Neural cell (in vitro differentiated cells): ENCODE results near the gene TPM2. TPM values are rescaled to one million over a fixed set of nuclear protein-coding genes. Genes with fewer than 3 reads are reported as not detected.

ENCODE experiments used
- H2AFZ ChIP-seq: fragments of 200-600, 300-800 bp; sonication (generic), shearing (Covaris generic); 2 replicates; pipeline ENCODE4 v1.6.0; 2014; ENCODE audit warnings: low read depth, mild to moderate bottlenecking, antibody characterized with exemption, low read length, moderate library complexity
- H3F3A ChIP-seq: fragments of 200-600 bp; shearing (Covaris generic); 2 replicates; pipeline ENCODE4 v1.6.1; 2016; ENCODE audit warnings: mild to moderate bottlenecking, moderate library complexity, mixed read lengths, antibody characterized with exemption, low read length; ENCODE audit not compliant: insufficient read depth, poor library complexity, severe bottlenecking
- H3K27ac ChIP-seq: fragments of 200-600, 300-800 bp; sonication (generic), shearing (Covaris generic); 2 replicates; pipeline ENCODE4 v1.5.1; 2014; ENCODE audit warnings: mild to moderate bottlenecking, low read length, moderate library complexity
- H3K27me3 ChIP-seq: fragments of 300-800, 200-600 bp; sonication (generic), shearing (Covaris generic); 2 replicates; pipeline ENCODE4 v1.6.0; 2014; ENCODE audit warnings: mild to moderate bottlenecking, low read depth, low read length, moderate library complexity; ENCODE audit not compliant: insufficient read depth
- H3K36me3 ChIP-seq: fragments of 300-800, 200-600 bp; sonication (generic), shearing (Covaris generic); 2 replicates; pipeline ENCODE4 v1.5.1; 2014; ENCODE audit warnings: mild to moderate bottlenecking, antibody characterized with exemption, low read length, moderate library complexity; ENCODE audit not compliant: insufficient read depth
- H3K4me2 ChIP-seq: fragments of 300-800, 200-600 bp; sonication (generic), shearing (Covaris generic); 2 replicates; pipeline ENCODE4 v1.6.0; 2014; ENCODE audit warnings: mild to moderate bottlenecking, low read length
- H3K4me3 ChIP-seq: fragments of 300-800, 200-600 bp; sonication (generic), shearing (Covaris generic); 2 replicates; pipeline ENCODE4 v1.5.1; 2014; ENCODE audit warnings: mild to moderate bottlenecking, low read length, moderate library complexity
- H3K79me2 ChIP-seq: fragments of 200-600 bp; shearing (Covaris generic); replicated peaks from 2 replicates; pipeline ENCODE4 v1.6.0; 2014; ENCODE audit warnings: mild to moderate bottlenecking, low read length, moderate library complexity; ENCODE audit not compliant: insufficient read depth
- H3K9ac ChIP-seq: fragments of 300-800, 200-600 bp; sonication (generic), shearing (Covaris generic); 2 replicates; pipeline ENCODE4 v1.6.1; 2016; ENCODE audit warnings: mild to moderate bottlenecking, low read length, mixed read lengths
- H3K9me2 ChIP-seq: fragments of 200-600 bp; shearing (Covaris generic); 2 replicates; pipeline ENCODE4 v1.6.1; 2016; ENCODE audit warnings: mild to moderate bottlenecking, low read length, mixed read lengths; ENCODE audit not compliant: insufficient read depth
- H3K9me3 ChIP-seq: fragments of 200-600, 300-800 bp; sonication (generic), shearing (Covaris generic); 2 replicates; pipeline ENCODE4 v1.6.1; 2016; ENCODE audit warnings: mild to moderate bottlenecking, mixed run types, low read length, moderate library complexity, mixed read lengths
- H4K20me1 ChIP-seq: fragments of 200-600 bp; shearing (Covaris generic); 2 replicates; pipeline ENCODE4 v1.6.1; 2016; ENCODE audit warnings: mild to moderate bottlenecking, mixed run types; ENCODE audit not compliant: insufficient read depth
- EP300 ChIP-seq: fragments of 450-650 bp; conservative IDR thresholded peaks from 2 replicates; pipeline ENCODE4 v1.6.1; 2014; ENCODE audit warnings: antibody characterized with exemption, mild to moderate bottlenecking, moderate library complexity; ENCODE audit not compliant: poor library complexity, severe bottlenecking
- EZH2 ChIP-seq: fragments of 200-600, 300-800 bp; shearing (Covaris generic), sonication (generic); IDR thresholded peaks from 2 replicates; pipeline ENCODE4 v1.6.1; 2014; ENCODE audit warnings: antibody characterized with exemption, low read length, borderline replicate concordance, mild to moderate bottlenecking; ENCODE audit not compliant: insufficient read depth, poor library complexity, severe bottlenecking
- MXI1 ChIP-seq: fragments of 450-650 bp; conservative IDR thresholded peaks from 2 replicates; pipeline ENCODE4 v1.6.1; 2014; ENCODE audit warnings: antibody characterized with exemption, mild to moderate bottlenecking; ENCODE audit not compliant: poor library complexity, severe bottlenecking
- POLR2AphosphoS5 ChIP-seq: IDR thresholded peaks from 2 replicates; pipeline ENCODE4 v1.6.1; 2012
- RAD21 ChIP-seq: fragments of 450-650 bp; conservative IDR thresholded peaks from 2 replicates; pipeline ENCODE4 v1.6.1; 2014; ENCODE audit warnings: antibody characterized with exemption, mild to moderate bottlenecking, moderate library complexity
- SMC3 ChIP-seq: fragments of 450-650 bp; conservative IDR thresholded peaks from 2 replicates; pipeline ENCODE4 v1.6.1; 2014; ENCODE audit warnings: antibody characterized with exemption, mild to moderate bottlenecking, moderate library complexity; ENCODE audit not compliant: poor library complexity
- TAF1 ChIP-seq: IDR thresholded peaks from 2 replicates; pipeline ENCODE4 v1.6.1; 2012; ENCODE audit warnings: low read depth
- polyA plus RNA-seq: library from polyadenylated mRNA; depleted of rRNA; stranded (reverse); fragments of >200 nt; gene quantifications from 2 replicates; pipeline ENCODE4 v1.2.3, GENCODE V29; 2014
- TF ChIP-seq, protein P1 (sequence below): IDR thresholded peaks from 2 replicates; pipeline ENCODE4 v1.6.1; 2012; ENCODE audit warnings: borderline replicate concordance
- TF ChIP-seq, protein P2 (sequence below): fragments of 450-650 bp; IDR thresholded peaks from 2 replicates; pipeline ENCODE4 v1.5.1; 2014; ENCODE audit warnings: antibody characterized with exemption, mild to moderate bottlenecking, moderate library complexity; ENCODE audit not compliant: poor library complexity, severe bottlenecking

The TPM2 gene
- polyA plus RNA-seq, 1 donor from 2014 or later: not detected

GRCh38 chr9:35691757-35692301 is 2.1 kb upstream of the TPM2 start:
- Histone ChIP-seq H3K4me2 (no peak overlapping the region), H3F3A (no peaks in the 10 kb centered on the region), H4K20me1 (no peaks in the 10 kb centered on the region), H3K27me3 (peaks cover 27% of the 10 kb centered on the region), H3K9ac (no peak overlapping the region), H3K4me3 (no peak overlapping the region), H3K36me3 (no peaks in the 10 kb centered on the region), H3K9me3 (no peaks in the 10 kb centered on the region), H3K79me2 (no peaks in the 10 kb centered on the region), H3K27ac (no peak overlapping the region), H3K9me2 (no peaks in the 10 kb centered on the region), H2AFZ (no peak overlapping the region)
- TF ChIP-seq EZH2 (no peak), MXI1 (no peak), EP300 (no peak), TAF1 (no peak), RAD21 (no peak), POLR2AphosphoS5 (no peak)
- TF ChIP-seq, protein P1, sequence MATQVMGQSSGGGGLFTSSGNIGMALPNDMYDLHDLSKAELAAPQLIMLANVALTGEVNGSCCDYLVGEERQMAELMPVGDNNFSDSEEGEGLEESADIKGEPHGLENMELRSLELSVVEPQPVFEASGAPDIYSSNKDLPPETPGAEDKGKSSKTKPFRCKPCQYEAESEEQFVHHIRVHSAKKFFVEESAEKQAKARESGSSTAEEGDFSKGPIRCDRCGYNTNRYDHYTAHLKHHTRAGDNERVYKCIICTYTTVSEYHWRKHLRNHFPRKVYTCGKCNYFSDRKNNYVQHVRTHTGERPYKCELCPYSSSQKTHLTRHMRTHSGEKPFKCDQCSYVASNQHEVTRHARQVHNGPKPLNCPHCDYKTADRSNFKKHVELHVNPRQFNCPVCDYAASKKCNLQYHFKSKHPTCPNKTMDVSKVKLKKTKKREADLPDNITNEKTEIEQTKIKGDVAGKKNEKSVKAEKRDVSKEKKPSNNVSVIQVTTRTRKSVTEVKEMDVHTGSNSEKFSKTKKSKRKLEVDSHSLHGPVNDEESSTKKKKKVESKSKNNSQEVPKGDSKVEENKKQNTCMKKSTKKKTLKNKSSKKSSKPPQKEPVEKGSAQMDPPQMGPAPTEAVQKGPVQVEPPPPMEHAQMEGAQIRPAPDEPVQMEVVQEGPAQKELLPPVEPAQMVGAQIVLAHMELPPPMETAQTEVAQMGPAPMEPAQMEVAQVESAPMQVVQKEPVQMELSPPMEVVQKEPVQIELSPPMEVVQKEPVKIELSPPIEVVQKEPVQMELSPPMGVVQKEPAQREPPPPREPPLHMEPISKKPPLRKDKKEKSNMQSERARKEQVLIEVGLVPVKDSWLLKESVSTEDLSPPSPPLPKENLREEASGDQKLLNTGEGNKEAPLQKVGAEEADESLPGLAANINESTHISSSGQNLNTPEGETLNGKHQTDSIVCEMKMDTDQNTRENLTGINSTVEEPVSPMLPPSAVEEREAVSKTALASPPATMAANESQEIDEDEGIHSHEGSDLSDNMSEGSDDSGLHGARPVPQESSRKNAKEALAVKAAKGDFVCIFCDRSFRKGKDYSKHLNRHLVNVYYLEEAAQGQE: no peak
- TF ChIP-seq, protein P2, sequence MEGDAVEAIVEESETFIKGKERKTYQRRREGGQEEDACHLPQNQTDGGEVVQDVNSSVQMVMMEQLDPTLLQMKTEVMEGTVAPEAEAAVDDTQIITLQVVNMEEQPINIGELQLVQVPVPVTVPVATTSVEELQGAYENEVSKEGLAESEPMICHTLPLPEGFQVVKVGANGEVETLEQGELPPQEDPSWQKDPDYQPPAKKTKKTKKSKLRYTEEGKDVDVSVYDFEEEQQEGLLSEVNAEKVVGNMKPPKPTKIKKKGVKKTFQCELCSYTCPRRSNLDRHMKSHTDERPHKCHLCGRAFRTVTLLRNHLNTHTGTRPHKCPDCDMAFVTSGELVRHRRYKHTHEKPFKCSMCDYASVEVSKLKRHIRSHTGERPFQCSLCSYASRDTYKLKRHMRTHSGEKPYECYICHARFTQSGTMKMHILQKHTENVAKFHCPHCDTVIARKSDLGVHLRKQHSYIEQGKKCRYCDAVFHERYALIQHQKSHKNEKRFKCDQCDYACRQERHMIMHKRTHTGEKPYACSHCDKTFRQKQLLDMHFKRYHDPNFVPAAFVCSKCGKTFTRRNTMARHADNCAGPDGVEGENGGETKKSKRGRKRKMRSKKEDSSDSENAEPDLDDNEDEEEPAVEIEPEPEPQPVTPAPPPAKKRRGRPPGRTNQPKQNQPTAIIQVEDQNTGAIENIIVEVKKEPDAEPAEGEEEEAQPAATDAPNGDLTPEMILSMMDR: no peak

DNA sequence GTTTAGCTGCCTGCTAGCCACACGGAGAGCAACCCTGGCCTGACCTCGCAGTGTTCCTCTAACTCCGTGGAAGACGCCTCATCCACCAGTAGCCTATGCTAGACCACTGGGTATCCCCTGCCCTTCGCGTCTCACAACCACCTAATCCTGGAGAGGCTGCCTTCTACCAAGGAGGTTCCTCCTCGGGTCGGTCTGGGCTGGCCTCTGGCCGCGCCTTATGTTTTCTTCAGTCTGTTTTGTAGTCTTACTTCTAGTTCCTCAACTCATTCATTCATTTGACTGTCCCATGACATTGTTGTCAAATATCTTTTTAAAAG is 1.6 kb upstream of the TPM2 start:
- TF ChIP-seq, protein P2: no peak
- TF ChIP-seq MXI1 (no peak), EP300 (no peak), POLR2AphosphoS5 (no peak), SMC3 (no peak), TAF1 (no peak), RAD21 (no peak)
- TF ChIP-seq, protein P1: no peak
- H3K9me2 ChIP-seq: no peaks in the 10 kb centered on the region
- H3K36me3 ChIP-seq: no peaks in the 10 kb centered on the region
- H3F3A ChIP-seq: no peaks in the 10 kb centered on the region
- H3K9ac ChIP-seq: peak overlapping the region; percentile 26
- no peak overlapping the region for H3K27ac ChIP-seq
- H3K4me3 ChIP-seq: no peak overlapping the region
- H2AFZ ChIP-seq: no peak overlapping the region
- H3K9me3 ChIP-seq: no peaks in the 10 kb centered on the region
- no peaks in the 10 kb centered on the region for H4K20me1 ChIP-seq
- H3K27me3 ChIP-seq: peaks cover 27% of the 10 kb centered on the region
- no peak overlapping the region for H3K4me2 ChIP-seq
- H3K79me2 ChIP-seq: no peaks in the 10 kb centered on the region
